ENCODE measurements around the gene RNU5B-1.

DNA sequence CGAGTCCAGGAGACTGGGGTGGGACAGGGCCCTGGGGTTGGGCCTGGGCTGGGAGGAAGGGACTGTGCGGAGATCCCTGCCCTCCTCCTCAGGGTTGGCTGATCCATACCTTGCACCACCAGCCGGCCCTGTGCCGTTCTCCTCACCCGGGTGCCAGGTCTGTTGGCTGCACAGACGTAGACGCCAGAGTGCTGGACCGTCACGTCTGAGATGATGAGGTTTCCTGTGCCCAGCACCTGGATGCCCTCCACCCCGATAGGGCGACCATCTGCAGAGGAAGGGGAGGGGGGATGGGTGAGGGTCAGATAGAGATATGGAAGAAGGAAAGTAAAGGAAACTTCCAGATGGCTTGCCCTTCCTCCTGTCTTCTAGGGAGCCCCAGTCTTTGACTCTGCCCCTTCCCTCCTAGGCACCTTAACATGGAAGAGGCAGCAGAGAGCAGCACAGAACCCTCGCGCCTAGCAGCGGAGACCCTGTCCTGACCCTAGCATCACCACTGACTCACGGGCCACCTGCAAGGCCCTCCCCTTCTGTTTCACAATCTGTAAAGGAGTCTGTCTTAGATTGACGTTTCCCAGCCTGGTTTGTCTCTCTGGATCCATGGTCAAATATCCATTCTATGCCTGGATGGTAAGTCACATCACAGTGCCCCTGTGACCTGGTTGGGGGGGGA lies 28.8 kb downstream of the RNU5B-1 start:
- TF ChIP-seq, protein P1, sequence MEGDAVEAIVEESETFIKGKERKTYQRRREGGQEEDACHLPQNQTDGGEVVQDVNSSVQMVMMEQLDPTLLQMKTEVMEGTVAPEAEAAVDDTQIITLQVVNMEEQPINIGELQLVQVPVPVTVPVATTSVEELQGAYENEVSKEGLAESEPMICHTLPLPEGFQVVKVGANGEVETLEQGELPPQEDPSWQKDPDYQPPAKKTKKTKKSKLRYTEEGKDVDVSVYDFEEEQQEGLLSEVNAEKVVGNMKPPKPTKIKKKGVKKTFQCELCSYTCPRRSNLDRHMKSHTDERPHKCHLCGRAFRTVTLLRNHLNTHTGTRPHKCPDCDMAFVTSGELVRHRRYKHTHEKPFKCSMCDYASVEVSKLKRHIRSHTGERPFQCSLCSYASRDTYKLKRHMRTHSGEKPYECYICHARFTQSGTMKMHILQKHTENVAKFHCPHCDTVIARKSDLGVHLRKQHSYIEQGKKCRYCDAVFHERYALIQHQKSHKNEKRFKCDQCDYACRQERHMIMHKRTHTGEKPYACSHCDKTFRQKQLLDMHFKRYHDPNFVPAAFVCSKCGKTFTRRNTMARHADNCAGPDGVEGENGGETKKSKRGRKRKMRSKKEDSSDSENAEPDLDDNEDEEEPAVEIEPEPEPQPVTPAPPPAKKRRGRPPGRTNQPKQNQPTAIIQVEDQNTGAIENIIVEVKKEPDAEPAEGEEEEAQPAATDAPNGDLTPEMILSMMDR (IDR thresholded peaks at IDR 0.05; ENCODE audit: insufficient read depth, low read length, poor library complexity, severe bottlenecking): no peak
- TF ChIP-seq EZH2phosphoT487 (conservative IDR thresholded peaks at IDR 0.05; ENCODE audit: low read length): no peak

Data from SU-DHL-6 (cell line).